IMR-90 (cell line): Measurements from ENCODE around the gene NXPH1. TPM values are rescaled to one million over a fixed set of nuclear protein-coding genes. Genes with fewer than 3 reads are reported as not detected.

ENCODE experiments used
- ATAC-seq: fragments of 200-7000 bp; cut with Tn5 transposase; 2 replicates; pipeline ENCODE4 v1.9.1; 2020; ENCODE audit warnings: low read depth, mild to moderate bottlenecking, moderate library complexity
- BruUV-seq: library from RNA; stranded (reverse); fragments of 400-500 nt; replicated peaks from 2 replicates; lab custom pipeline; 2021; lab: Mats Ljungman, UMichigan
- CTCF ChIA-PET: fragments of 300-600 bp; formaldehyde crosslinking; extraction: SDS; loops from one replicate; lab custom pipeline; 2021; ENCODE audit warnings: antibody characterized with exemption; lab: Yijun Ruan, JAX
- POLR2A ChIA-PET: fragments of 300-600 bp; sonication (Branson Sonifier 250); formaldehyde crosslinking; loops from one replicate; lab custom pipeline; 2022; ENCODE audit warnings: antibody characterized with exemption; ENCODE audit not compliant: unreplicated experiment; lab: Charles Lee
- DNase-seq: peaks from one replicate; pipeline ENCODE4 v3.0.0; 2013
- H2AFZ ChIP-seq: replicated peaks from 2 replicates; pipeline ENCODE3; 2013; ENCODE audit warnings: low read length, mild to moderate bottlenecking; ENCODE audit not compliant: poor library complexity
- H2AK5ac ChIP-seq: 2 replicates; pipeline ENCODE4 v1.6.1; 2013; ENCODE audit warnings: low read depth, low read length, inconsistent platforms
- H2AK9ac ChIP-seq: replicated peaks from 2 replicates; pipeline ENCODE3; 2013; ENCODE audit warnings: mild to moderate bottlenecking, low read depth, low read length, moderate library complexity; ENCODE audit not compliant: poor library complexity
- H2BK120ac ChIP-seq: 2 replicates; pipeline ENCODE4 v1.6.1; 2013; ENCODE audit warnings: low read depth, low read length, inconsistent platforms
- H2BK15ac ChIP-seq: 3 replicates; pipeline ENCODE4 v1.6.1; 2013; ENCODE audit warnings: low read depth, low read length, inconsistent platforms
- H2BK20ac ChIP-seq: 2 replicates; pipeline ENCODE4 v1.6.1; 2013; ENCODE audit warnings: low read depth, mild to moderate bottlenecking, inconsistent platforms, low read length, moderate library complexity
- H2BK5ac ChIP-seq: 2 replicates; pipeline ENCODE4 v1.6.1; 2013; ENCODE audit warnings: mild to moderate bottlenecking, low read depth, low read length, inconsistent platforms; ENCODE audit not compliant: poor library complexity, severe bottlenecking
- H3K14ac ChIP-seq: replicated peaks from 2 replicates; pipeline ENCODE4 v1.6.1; 2013; ENCODE audit warnings: low read depth, low read length, inconsistent platforms
- H3K18ac ChIP-seq: 2 replicates; pipeline ENCODE4 v1.6.1; 2013; ENCODE audit warnings: low read depth, low read length, control low read depth
- H3K23ac ChIP-seq: 2 replicates; pipeline ENCODE4 v1.6.1; 2013; ENCODE audit warnings: low read depth, low read length, inconsistent platforms
- H3K27ac ChIP-seq: 2 replicates; pipeline ENCODE4 v1.5.1; 2013; ENCODE audit warnings: mild to moderate bottlenecking, control low read depth, low read length; ENCODE audit not compliant: insufficient read depth
- H3K27me3 ChIP-seq: 2 replicates; pipeline ENCODE4 v1.6.1; 2013; ENCODE audit warnings: low read length; ENCODE audit not compliant: control insufficient read depth, insufficient read depth
- H3K36me3 ChIP-seq: 2 replicates; pipeline ENCODE4 v1.6.1; 2013; ENCODE audit warnings: low read length, mixed read lengths; ENCODE audit not compliant: control insufficient read depth, insufficient read depth
- H3K4ac ChIP-seq: 2 replicates; pipeline ENCODE4 v1.6.1; 2013; ENCODE audit warnings: low read depth, low read length, inconsistent platforms
- H3K4me1 ChIP-seq: 2 replicates; pipeline ENCODE4 v1.6.1; 2013; ENCODE audit warnings: low read length, mixed read lengths; ENCODE audit not compliant: control insufficient read depth, insufficient read depth
- H3K4me2 ChIP-seq: 2 replicates; pipeline ENCODE4 v1.6.1; 2013; ENCODE audit warnings: low read depth, mild to moderate bottlenecking, control low read depth, low read length, moderate library complexity
- H3K4me3 ChIP-seq: 2 replicates; pipeline ENCODE4 v1.5.1; 2013; ENCODE audit warnings: low read depth, mild to moderate bottlenecking, control low read depth, low read length, moderate library complexity; ENCODE audit not compliant: insufficient read depth
- H3K56ac ChIP-seq: 2 replicates; pipeline ENCODE4 v1.6.1; 2013; ENCODE audit warnings: low read length, inconsistent platforms; ENCODE audit not compliant: insufficient read depth; ENCODE audit errors: extremely low read depth
- H3K79me1 ChIP-seq, 2 experiments: 2 replicates each; pipeline ENCODE4 v1.6.1; 2013; ENCODE audit warnings: low read length in 2 of 2, inconsistent platforms in 1 of 2, low read depth in 1 of 2
- H3K9ac ChIP-seq: 2 replicates; pipeline ENCODE4 v1.6.1; 2013; ENCODE audit warnings: low read depth, low read length, control low read depth
- H3K9me1 ChIP-seq: 2 replicates; pipeline ENCODE4 v1.6.1; 2013; ENCODE audit warnings: low read length, inconsistent platforms; ENCODE audit not compliant: insufficient read depth
- H3K9me3 ChIP-seq: 2 replicates; pipeline ENCODE4 v1.6.1; 2013; ENCODE audit warnings: low read length; ENCODE audit not compliant: control insufficient read depth, insufficient read depth
- H4K20me1 ChIP-seq: 2 replicates; pipeline ENCODE4 v1.6.1; 2013; ENCODE audit warnings: low read length, inconsistent platforms; ENCODE audit not compliant: insufficient read depth
- H4K5ac ChIP-seq: 2 replicates; pipeline ENCODE4 v1.6.1; 2013; ENCODE audit warnings: mild to moderate bottlenecking, low read depth, low read length, control low read depth
- H4K8ac ChIP-seq, 2 experiments: 2 replicates each; pipeline ENCODE4 v1.6.1; 2013; ENCODE audit warnings: low read depth in 2 of 2, low read length in 2 of 2, control low read depth in 1 of 2, inconsistent platforms in 1 of 2
- H4K91ac ChIP-seq: 2 replicates; pipeline ENCODE4 v1.6.1; 2013; ENCODE audit warnings: low read depth, low read length, inconsistent platforms; ENCODE audit not compliant: insufficient read depth
- BHLHE40 ChIP-seq: fragments of 150-350 bp; IDR thresholded peaks from 2 replicates; pipeline ENCODE4 v1.6.1; 2016; ENCODE audit warnings: mild to moderate bottlenecking, low read depth, low read length
- CEBPB ChIP-seq: IDR thresholded peaks from 2 replicates; pipeline ENCODE4 v1.6.1; 2012; ENCODE audit warnings: low read depth, low read length, improper control_type of control experiment
- CHD1 ChIP-seq: IDR thresholded peaks from 2 replicates; pipeline ENCODE4 v1.6.1; 2012; ENCODE audit warnings: low read depth, low read length, improper control_type of control experiment
- FOS ChIP-seq: fragments of 150-350 bp; IDR thresholded peaks from 2 replicates; pipeline ENCODE4 v1.6.1; 2016; ENCODE audit warnings: low read depth, low read length
- MAFK ChIP-seq: IDR thresholded peaks from 2 replicates; pipeline ENCODE4 v1.6.1; 2012; ENCODE audit warnings: low read depth, low read length, improper control_type of control experiment
- MAZ ChIP-seq: IDR thresholded peaks from 2 replicates; pipeline ENCODE4 v1.6.1; 2012; ENCODE audit warnings: low read depth, mild to moderate bottlenecking, low read length, improper control_type of control experiment, moderate library complexity, borderline replicate concordance
- MXI1 ChIP-seq: IDR thresholded peaks from 2 replicates; pipeline ENCODE4 v1.6.1; 2012; ENCODE audit warnings: low read depth, mild to moderate bottlenecking, low read length, moderate library complexity, borderline replicate concordance
- NFE2L2 ChIP-seq: fragments of 150-350 bp; IDR thresholded peaks from 2 replicates; pipeline ENCODE4 v1.6.1; 2016; ENCODE audit warnings: low read depth, mild to moderate bottlenecking, low read length
- RAD21 ChIP-seq: IDR thresholded peaks from 2 replicates; pipeline ENCODE4 v1.6.1; 2012; ENCODE audit warnings: low read length, improper control_type of control experiment
- RCOR1 ChIP-seq: IDR thresholded peaks from 2 replicates; pipeline ENCODE4 v1.6.1; 2012; ENCODE audit warnings: mild to moderate bottlenecking, low read length, improper control_type of control experiment; ENCODE audit not compliant: insufficient replicate concordance
- RFX5 ChIP-seq: IDR thresholded peaks from 2 replicates; pipeline ENCODE4 v1.8.0; 2012; ENCODE audit warnings: low read depth, mild to moderate bottlenecking, low read length, moderate library complexity
- SMC3 ChIP-seq: fragments of 150-350 bp; IDR thresholded peaks from 2 replicates; pipeline ENCODE4 v1.6.1; 2016; ENCODE audit warnings: low read depth, mild to moderate bottlenecking, antibody characterized with exemption, low read length, moderate library complexity
- WGBS, 2 experiments: methylation state at CpG; one replicate each; pipeline versions ENCODE4 v1.1.5 to v1.1.7; 2013; ENCODE audit warnings: missing lambda C conversion rate in 2 of 2; ENCODE audit not compliant: insufficient read length in 1 of 2; ENCODE audit errors: extremely low coverage in 2 of 2; 5-methylcytosine and 5-hydroxymethylcytosine counted together
- dilution Hi-C: fragments of 300-500 bp; cut with HindIII; formaldehyde crosslinking; loops from one replicate; pipeline ENCODE4 v1.14.3; 2018; ENCODE audit warnings: low sequenced_read_pairs; ENCODE audit not compliant: unreplicated experiment
- in situ Hi-C: fragments of 300-500 bp; cut with MboI; formaldehyde crosslinking; loops from 3 replicates; pipeline ENCODE4 v1.14.3; 2019; ENCODE audit warnings: low sequenced_read_pairs, inconsistent platforms, mixed read lengths
- intact Hi-C: fragments of 100-400 bp; cut with micrococcal nuclease; formaldehyde crosslinking; loops from 2 replicates; pipeline ENCODE4 v1.10.0; 2022
- polyA plus RNA-seq, 3 experiments: library from polyadenylated mRNA; depleted of rRNA; stranded (reverse); fragments of >200 nt; gene quantifications; 2 replicates each; pipeline ENCODE4 v1.2.3, GENCODE V29; 2012; ENCODE audit warnings: low replicate concordance in 1 of 3
- total RNA-seq: library from RNA; depleted of rRNA; stranded (reverse); fragments of >200 nt; gene quantifications from 2 replicates; pipeline ENCODE4 v1.2.3, GENCODE V29; 2012
- TF ChIP-seq, protein P1 (sequence below): fragments of 150-350 bp; IDR thresholded peaks from 2 replicates; pipeline ENCODE4 v1.6.1; 2017; ENCODE audit warnings: mild to moderate bottlenecking, antibody characterized with exemption, low read length, low read depth
- TF ChIP-seq, protein P2 (sequence below): fragments of 150-350 bp; IDR thresholded peaks from 2 replicates; pipeline ENCODE4 v1.6.1; 2016; ENCODE audit warnings: low read depth, mild to moderate bottlenecking, low read length, moderate library complexity, borderline replicate concordance

Gene NXPH1
- total and polyA plus RNA-seq, 2 of the 4 experiments (the other 2 are of a cell fraction), result not detected

DNA sequence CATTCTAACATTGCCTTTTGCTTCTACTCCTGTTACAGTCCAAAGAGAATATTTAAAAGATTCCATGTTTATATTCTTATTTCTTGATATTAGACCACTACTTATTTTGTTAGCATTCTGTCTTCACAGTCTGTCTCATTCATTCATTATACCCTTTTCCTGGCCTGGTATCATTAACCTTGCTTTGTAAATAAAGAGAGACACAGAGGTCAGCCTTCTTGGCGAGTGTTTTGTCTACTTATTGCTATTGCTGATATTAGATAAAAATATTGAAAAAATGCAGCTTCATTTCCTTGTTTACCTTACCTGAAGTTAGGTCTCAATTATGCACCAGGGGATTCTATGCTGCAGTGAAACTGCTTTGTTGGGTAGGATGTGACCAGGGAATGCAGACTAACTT, 179.2 kb downstream of the NXPH1 start:
- no TSS peak for BruUV-seq

More for the DNA sequence above, 179.2 kb downstream of the NXPH1 start:
- TF ChIP-seq, protein P1, sequence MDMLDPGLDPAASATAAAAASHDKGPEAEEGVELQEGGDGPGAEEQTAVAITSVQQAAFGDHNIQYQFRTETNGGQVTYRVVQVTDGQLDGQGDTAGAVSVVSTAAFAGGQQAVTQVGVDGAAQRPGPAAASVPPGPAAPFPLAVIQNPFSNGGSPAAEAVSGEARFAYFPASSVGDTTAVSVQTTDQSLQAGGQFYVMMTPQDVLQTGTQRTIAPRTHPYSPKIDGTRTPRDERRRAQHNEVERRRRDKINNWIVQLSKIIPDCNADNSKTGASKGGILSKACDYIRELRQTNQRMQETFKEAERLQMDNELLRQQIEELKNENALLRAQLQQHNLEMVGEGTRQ, result no peak
- no peak for TF ChIP-seq MAZ
- TF ChIP-seq, protein P2, sequence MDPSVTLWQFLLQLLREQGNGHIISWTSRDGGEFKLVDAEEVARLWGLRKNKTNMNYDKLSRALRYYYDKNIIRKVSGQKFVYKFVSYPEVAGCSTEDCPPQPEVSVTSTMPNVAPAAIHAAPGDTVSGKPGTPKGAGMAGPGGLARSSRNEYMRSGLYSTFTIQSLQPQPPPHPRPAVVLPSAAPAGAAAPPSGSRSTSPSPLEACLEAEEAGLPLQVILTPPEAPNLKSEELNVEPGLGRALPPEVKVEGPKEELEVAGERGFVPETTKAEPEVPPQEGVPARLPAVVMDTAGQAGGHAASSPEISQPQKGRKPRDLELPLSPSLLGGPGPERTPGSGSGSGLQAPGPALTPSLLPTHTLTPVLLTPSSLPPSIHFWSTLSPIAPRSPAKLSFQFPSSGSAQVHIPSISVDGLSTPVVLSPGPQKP, result no peak
- no peak for TF ChIP-seq SMC3
- TF ChIP-seq MXI1, result no peak
- TF ChIP-seq CHD1, result no peak
- no peak for TF ChIP-seq RAD21
- TF ChIP-seq NFE2L2, result no peak
- no peak for TF ChIP-seq RFX5
- no peak for TF ChIP-seq CEBPB
- no peak for TF ChIP-seq RCOR1
- no peak for TF ChIP-seq BHLHE40
- TF ChIP-seq FOS, result no peak
- TF ChIP-seq MAFK, result no peak
- no peaks in the 10 kb centered on the region for H4K20me1 ChIP-seq
- dilution Hi-C loops, result no loop called here
- H3K4me2 ChIP-seq, result no peak overlapping the region
- H3K9ac ChIP-seq, result no peak overlapping the region
- ChIA-PET CTCF (interaction anchor here (1.4 kb wide), 1 partner anchor 15 kb away, joined by 4 read pairs; no protein-coding TSS in a partner anchor), POLR2A (no interaction called here)
- no peaks in the 10 kb centered on the region for H3K79me1 ChIP-seq
- no peaks in the 10 kb centered on the region for H3K4me1 ChIP-seq
- no peak overlapping the region for H2BK15ac ChIP-seq
- DNase-seq, result no peak
- no peak overlapping the region for H2BK5ac ChIP-seq
- H3K18ac ChIP-seq, result no peak overlapping the region
- in situ Hi-C loops, result no loop called here
- no CpG with 5 or more reads among the region's 1 CpG for WGBS, 2 experiments
- H3K36me3 ChIP-seq, result no peaks in the 10 kb centered on the region
- H2BK20ac ChIP-seq, result no peak overlapping the region
- no peak overlapping the region for H3K23ac ChIP-seq
- no peak overlapping the region for H2AK9ac ChIP-seq
- no peak for ATAC-seq
- no peak overlapping the region for H4K8ac ChIP-seq
- no peak overlapping the region for H3K4me3 ChIP-seq
- no peak overlapping the region for H2BK120ac ChIP-seq
- H2AK5ac ChIP-seq, result no peak overlapping the region
- H4K5ac ChIP-seq, result no peak overlapping the region
- H3K9me3 ChIP-seq, result peaks cover 8% of the 10 kb centered on the region
- H2AFZ ChIP-seq, result no peak overlapping the region
- intact Hi-C loops, result no loop called here
- no peaks in the 10 kb centered on the region for H3K9me1 ChIP-seq
- H4K91ac ChIP-seq, result no peak overlapping the region
- no peak overlapping the region for H3K14ac ChIP-seq
- H3K56ac ChIP-seq, result no peak overlapping the region
- no peaks in the 10 kb centered on the region for H3K27me3 ChIP-seq
- no peak overlapping the region for H3K4ac ChIP-seq
- H3K27ac ChIP-seq, result no peak overlapping the region
